Panc1 (cell line): Measurements from ENCODE around the gene ZNF474.

Experiments used
- POLR2AphosphoS5 ChIP-seq: IDR thresholded peaks from 2 replicates; pipeline ENCODE4 v1.6.1; 2012; ENCODE audit warnings: mild to moderate bottlenecking, low read depth, low read length, moderate library complexity
- SIN3A ChIP-seq: IDR thresholded peaks from 2 replicates; pipeline ENCODE4 v1.6.1; 2012; ENCODE audit warnings: low read depth, mild to moderate bottlenecking, low read length, moderate library complexity, borderline replicate concordance; ENCODE audit not compliant: insufficient read depth
- TCF7L2 ChIP-seq: IDR thresholded peaks from 2 replicates; pipeline ENCODE4 v1.6.1; 2011; ENCODE audit warnings: mild to moderate bottlenecking, low read depth, low read length, inconsistent platforms
- TF ChIP-seq, protein P1 (sequence below): fragments of 450-650 bp; IDR thresholded peaks from 2 replicates; pipeline ENCODE4 v1.5.1; 2017; ENCODE audit warnings: mild to moderate bottlenecking
- TF ChIP-seq, protein P2 (sequence below), 2 experiments: IDR thresholded peaks; 2 replicates each; pipeline ENCODE4 v1.6.1; 2011 to 2012; ENCODE audit warnings: low read depth in 2 of 2, control low read depth in 1 of 2, low read length in 1 of 2, mild to moderate bottlenecking in 1 of 2, moderate library complexity in 1 of 2; ENCODE audit not compliant: insufficient read depth in 1 of 2

DNA sequence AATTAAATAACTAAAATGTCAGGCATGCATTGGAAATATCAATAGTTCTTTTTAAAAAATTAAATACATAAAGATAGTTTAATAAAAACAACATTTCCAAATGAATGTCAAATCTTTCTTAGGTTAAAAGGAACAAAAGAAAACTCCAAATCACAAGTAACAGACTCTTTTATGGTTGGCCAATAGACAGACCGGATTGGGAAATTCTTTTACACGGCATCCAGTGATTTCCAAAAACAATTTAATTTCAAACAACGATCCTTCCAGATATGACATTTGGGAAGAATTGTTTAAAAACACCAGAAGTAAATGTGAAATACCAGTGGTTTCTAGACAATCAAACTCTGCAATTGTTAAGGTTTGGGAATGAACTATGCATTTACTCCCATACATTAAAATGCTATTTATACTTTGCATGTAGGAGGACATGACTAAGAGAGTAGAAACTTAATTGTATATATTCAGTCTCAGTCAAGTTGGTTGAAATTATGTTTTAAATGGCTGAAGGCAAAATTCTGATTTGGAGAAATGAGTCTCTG lies 32.8 kb downstream of the ZNF474 start:
- TF ChIP-seq, protein P1, sequence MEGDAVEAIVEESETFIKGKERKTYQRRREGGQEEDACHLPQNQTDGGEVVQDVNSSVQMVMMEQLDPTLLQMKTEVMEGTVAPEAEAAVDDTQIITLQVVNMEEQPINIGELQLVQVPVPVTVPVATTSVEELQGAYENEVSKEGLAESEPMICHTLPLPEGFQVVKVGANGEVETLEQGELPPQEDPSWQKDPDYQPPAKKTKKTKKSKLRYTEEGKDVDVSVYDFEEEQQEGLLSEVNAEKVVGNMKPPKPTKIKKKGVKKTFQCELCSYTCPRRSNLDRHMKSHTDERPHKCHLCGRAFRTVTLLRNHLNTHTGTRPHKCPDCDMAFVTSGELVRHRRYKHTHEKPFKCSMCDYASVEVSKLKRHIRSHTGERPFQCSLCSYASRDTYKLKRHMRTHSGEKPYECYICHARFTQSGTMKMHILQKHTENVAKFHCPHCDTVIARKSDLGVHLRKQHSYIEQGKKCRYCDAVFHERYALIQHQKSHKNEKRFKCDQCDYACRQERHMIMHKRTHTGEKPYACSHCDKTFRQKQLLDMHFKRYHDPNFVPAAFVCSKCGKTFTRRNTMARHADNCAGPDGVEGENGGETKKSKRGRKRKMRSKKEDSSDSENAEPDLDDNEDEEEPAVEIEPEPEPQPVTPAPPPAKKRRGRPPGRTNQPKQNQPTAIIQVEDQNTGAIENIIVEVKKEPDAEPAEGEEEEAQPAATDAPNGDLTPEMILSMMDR: no peak
- TF ChIP-seq, protein P2, sequence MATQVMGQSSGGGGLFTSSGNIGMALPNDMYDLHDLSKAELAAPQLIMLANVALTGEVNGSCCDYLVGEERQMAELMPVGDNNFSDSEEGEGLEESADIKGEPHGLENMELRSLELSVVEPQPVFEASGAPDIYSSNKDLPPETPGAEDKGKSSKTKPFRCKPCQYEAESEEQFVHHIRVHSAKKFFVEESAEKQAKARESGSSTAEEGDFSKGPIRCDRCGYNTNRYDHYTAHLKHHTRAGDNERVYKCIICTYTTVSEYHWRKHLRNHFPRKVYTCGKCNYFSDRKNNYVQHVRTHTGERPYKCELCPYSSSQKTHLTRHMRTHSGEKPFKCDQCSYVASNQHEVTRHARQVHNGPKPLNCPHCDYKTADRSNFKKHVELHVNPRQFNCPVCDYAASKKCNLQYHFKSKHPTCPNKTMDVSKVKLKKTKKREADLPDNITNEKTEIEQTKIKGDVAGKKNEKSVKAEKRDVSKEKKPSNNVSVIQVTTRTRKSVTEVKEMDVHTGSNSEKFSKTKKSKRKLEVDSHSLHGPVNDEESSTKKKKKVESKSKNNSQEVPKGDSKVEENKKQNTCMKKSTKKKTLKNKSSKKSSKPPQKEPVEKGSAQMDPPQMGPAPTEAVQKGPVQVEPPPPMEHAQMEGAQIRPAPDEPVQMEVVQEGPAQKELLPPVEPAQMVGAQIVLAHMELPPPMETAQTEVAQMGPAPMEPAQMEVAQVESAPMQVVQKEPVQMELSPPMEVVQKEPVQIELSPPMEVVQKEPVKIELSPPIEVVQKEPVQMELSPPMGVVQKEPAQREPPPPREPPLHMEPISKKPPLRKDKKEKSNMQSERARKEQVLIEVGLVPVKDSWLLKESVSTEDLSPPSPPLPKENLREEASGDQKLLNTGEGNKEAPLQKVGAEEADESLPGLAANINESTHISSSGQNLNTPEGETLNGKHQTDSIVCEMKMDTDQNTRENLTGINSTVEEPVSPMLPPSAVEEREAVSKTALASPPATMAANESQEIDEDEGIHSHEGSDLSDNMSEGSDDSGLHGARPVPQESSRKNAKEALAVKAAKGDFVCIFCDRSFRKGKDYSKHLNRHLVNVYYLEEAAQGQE (IDR thresholded peaks at IDR 0.05; ENCODE audit: insufficient read depth in 1 of 2, low read depth in 2 of 2, low read length in 1 of 2): no peak
- no peak for TF ChIP-seq POLR2AphosphoS5
- TF ChIP-seq TCF7L2: no peak
- no peak for TF ChIP-seq SIN3A
